Hepatocyte (in vitro differentiated cells): ENCODE results near the gene RBM18.

Source experiments
- EZH2 ChIP-seq: fragments of 200-600 bp; sonication (generic); IDR thresholded peaks from 2 replicates; pipeline ENCODE4 v1.6.1; 2016; ENCODE audit warnings: antibody characterized with exemption, mild to moderate bottlenecking, borderline replicate concordance
- EZH2phosphoT487 ChIP-seq: fragments of 200-600 bp; sonication (generic); IDR thresholded peaks from one replicate; pipeline ENCODE4 v1.6.1; 2018; ENCODE audit warnings: antibody characterized with exemption, mild to moderate bottlenecking, low read depth, moderate library complexity; ENCODE audit not compliant: unreplicated experiment, severe bottlenecking
- TF ChIP-seq, protein P1 (sequence below): fragments of 200-600 bp; sonication (generic); IDR thresholded peaks from 2 replicates; pipeline ENCODE4 v1.5.1; 2016; ENCODE audit warnings: antibody characterized with exemption, mild to moderate bottlenecking; ENCODE audit not compliant: poor library complexity

DNA sequence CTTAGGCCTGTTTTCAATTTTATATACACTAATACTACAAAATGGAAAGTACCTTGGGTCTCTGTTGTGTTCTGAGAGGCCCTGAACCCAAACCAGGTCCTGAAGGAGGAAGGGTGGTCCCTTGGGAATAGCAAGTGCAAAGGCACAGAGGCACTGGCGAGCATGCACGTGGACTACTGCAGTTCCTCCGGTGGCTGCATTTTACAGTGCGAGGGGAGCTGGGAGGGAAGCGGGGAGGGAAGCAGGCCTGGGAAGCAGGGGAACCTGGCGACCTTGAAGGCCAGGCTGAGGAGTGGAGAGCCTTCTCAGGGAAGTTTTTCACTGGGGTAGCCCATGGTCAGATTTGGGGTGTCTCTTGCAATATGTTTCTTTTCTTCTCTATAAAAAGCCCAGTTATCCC, 71.0 kb downstream of the RBM18 start:
- TF ChIP-seq, protein P1, sequence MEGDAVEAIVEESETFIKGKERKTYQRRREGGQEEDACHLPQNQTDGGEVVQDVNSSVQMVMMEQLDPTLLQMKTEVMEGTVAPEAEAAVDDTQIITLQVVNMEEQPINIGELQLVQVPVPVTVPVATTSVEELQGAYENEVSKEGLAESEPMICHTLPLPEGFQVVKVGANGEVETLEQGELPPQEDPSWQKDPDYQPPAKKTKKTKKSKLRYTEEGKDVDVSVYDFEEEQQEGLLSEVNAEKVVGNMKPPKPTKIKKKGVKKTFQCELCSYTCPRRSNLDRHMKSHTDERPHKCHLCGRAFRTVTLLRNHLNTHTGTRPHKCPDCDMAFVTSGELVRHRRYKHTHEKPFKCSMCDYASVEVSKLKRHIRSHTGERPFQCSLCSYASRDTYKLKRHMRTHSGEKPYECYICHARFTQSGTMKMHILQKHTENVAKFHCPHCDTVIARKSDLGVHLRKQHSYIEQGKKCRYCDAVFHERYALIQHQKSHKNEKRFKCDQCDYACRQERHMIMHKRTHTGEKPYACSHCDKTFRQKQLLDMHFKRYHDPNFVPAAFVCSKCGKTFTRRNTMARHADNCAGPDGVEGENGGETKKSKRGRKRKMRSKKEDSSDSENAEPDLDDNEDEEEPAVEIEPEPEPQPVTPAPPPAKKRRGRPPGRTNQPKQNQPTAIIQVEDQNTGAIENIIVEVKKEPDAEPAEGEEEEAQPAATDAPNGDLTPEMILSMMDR, result no peak
- TF ChIP-seq EZH2 (no peak), EZH2phosphoT487 (no peak)
